Activated CD4-positive, alpha-beta T cell treated with anti-CD3 and anti-CD28 coated beads for 24 hours (primary cell): ENCODE measurements around the gene STRN4.
"Not testable (repeated sequence)": the region's sequence is repeated elsewhere in the genome, so short reads cannot be mapped to it uniquely, and the experiment has no call there.

ENCODE experiments used
- DNase-seq, 2 donors: peaks; one replicate each; pipeline ENCODE4 v3.0.0-alpha.2; 2020; ENCODE audit warnings: low read depth in 2 of 2

Gene STRN4

GRCh38 chr19:46775642-46776258 lies 29.5 kb upstream of the STRN4 start:
- no peak for DNase-seq

- DNase-seq, result no peak
Observed at GRCh38 chr19:46773018-46773399, 26.8 kb upstream of the STRN4 start.

- DNase-seq, result no peak
Observed at GRCh38 chr19:46772170-46773017, 26.1 kb upstream of the STRN4 start.

- DNase-seq, result not testable (repeated sequence)
Observed at GRCh38 chr19:46768746-46769145, 22.5 kb upstream of the STRN4 start.

- peak in 1 of 2 donors; percentile 53 for DNase-seq
Observed at GRCh38 chr19:46766569-46767317, 20.5 kb upstream of the STRN4 start.

- DNase-seq, result no peak
Observed at GRCh38 chr19:46764817-46765291, 18.6 kb upstream of the STRN4 start.

GRCh38 chr19:46762245-46762890 lies 16.1 kb upstream of the STRN4 start:
- DNase-seq, result no peak

GRCh38 chr19:46761418-46761831 lies 15.2 kb upstream of the STRN4 start:
- DNase-seq, result no peak

GRCh38 chr19:46760897-46761296 lies 14.6 kb upstream of the STRN4 start:
- not testable (repeated sequence) for DNase-seq

GRCh38 chr19:46760363-46760762 lies 14.1 kb upstream of the STRN4 start:
- no peak for DNase-seq

- no peak for DNase-seq
Observed at GRCh38 chr19:46759817-46760333, 13.6 kb upstream of the STRN4 start.

- DNase-seq, result no peak
Observed at GRCh38 chr19:46759206-46759605, 13.0 kb upstream of the STRN4 start.

GRCh38 chr19:46756544-46756888 lies 10.3 kb upstream of the STRN4 start:
- DNase-seq, result no peak

- DNase-seq, result no peak
Observed at GRCh38 chr19:46755853-46756543, 9.7 kb upstream of the STRN4 start.

GRCh38 chr19:46755077-46755852 lies 9.0 kb upstream of the STRN4 start:
- DNase-seq, result no peak

GRCh38 chr19:46753420-46754155 lies 7.3 kb upstream of the STRN4 start:
- peak; percentile 42 to 46 for DNase-seq

GRCh38 chr19:46748325-46749109 lies 2.3 kb upstream of the STRN4 start:
- peak; percentile 75 to 78 for DNase-seq

GRCh38 chr19:46745521-46746280 lies 549 bp downstream of the STRN4 start, which contains the start of gene FKRP:
Gene FKRP, plus strand, starts transcription at chr19:46746057. Its CDS starts 9,394 bp downstream, at chr19:46755451.
- no peak for DNase-seq
